NCI-H146 (cell line): ENCODE results near the gene H6PD.

ENCODE experiments used
- DNase-seq: peaks from one replicate; lab custom pipeline; 2025; lab: John Stamatoyannopoulos, UW

H6PD gene

DNA sequence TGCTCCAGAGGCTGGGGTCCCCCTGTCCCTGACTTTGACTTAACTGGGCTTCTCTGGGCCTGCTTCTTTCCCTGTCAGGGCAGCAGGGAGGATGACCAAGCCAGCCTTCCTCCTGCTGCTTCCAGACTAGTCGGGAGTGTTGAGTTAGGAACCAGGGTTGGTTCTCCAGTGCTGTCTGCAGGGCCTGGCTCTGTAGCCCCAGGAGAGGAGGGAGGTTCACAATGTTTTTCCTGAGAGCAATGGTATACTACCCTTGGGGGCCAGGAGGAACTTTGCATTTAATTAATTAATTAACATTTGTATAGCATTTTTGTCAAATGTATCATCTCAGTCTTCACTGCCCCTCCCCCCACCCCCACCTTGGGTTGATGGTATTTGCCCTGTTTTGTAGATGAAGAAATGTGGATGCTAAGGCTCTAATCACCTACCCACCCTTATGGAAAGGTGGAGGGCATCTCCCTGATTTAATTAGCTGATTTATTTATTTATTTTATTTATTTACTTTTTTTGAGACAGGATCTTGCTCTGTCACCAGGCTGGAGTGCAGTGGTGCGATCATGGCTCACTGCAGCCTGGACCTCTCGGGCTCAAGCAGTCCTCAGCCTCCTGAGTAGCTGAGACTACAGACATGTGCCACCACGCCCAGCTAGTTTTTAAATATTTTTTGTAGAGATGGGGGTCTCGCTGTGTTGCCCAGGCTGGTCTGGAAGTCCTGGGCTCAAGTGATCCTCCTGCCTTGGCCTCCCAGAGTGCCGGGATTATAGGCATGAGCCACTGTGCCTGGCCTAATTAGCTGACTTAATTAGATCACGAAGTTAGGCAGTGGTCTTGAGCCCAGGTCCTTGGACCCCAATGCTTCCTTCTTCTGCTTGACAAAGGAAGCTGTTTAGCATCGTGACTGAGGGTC lies 6.6 kb downstream of the H6PD start:
- DNase-seq: no peak

DNA sequence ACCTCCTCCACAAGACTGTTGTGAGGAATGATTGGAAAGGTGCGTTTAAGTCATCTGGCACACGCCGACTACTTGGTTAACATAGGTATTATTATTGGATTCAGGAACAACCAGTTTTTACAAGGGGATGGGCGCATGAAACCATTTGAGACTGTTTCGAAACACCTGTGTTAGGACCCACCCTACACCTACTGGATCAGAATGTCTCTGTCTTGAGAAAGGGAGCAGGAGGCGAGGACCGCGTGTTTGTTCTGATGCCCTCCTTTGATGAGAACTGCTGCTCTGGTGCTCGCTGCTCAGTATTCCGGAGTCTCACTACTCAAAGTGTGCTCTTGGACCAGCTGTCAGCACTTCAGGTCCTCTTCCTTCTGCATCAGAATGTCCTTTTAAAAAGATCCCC lies 7.3 kb downstream of the H6PD start:
- no peak for DNase-seq

DNA sequence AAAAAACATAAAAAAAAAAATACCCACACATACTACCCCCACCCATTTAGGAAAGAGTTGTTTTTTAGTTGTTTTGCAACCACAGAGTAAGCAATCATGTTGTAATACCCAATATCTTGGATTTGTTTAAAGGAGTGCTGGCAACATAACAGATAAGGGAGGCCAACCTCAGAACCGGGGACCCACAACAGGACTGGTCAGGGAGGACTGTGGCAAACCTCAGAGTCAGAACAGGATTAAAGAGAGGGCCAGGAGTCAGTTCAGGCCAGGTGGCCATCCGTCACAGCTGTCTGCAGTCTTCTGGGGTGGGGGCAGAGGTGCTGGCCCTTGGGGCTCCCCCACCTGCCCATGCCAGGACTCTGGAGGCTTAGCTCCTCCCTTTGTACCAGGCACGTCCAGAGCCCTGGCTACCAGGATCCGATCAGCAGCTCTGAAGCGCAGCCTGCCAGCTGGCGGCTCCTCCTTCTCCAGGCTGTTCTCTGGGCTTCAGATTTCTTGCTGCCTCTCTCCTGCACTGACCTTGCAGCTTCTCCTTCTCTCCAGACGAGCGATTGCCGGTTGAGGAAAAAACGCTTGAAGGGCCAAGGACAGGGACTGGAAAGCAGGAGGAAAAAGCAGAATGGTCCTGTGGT lies 7.9 kb downstream of the H6PD start:
- DNase-seq: no peak

DNA sequence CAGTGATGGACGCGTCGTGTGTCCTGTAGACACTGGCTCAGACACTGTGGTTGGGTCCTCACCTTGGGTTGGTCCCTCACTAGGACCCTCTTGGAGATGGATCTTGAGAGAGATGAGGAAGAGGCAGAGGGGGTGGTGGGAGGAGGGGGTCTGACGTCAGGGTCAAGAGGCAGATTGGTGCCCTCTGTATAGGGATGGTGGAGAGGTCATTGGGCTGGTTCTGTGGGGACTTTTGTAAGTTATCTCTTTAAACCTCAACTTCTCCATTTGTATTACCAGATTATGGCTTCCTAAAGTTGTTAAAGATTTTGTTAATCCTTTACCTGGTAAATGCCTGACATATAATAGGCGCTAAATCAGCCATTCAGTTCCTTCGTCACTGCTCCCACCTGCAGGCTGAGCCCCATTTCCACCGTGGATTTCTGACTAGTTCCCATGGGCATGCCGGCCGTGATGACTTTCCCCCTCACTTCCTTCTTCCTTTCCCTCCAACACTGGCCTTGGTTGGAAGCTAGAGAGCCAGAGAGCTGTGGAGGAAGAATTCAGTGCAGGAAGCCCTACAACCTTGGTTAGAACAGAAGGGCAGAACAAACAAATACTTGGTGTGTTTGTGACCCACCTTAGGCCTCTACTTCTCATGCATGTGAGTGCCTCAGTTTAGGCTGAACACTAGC lies 8.6 kb downstream of the H6PD start:
- DNase-seq: no peak

DNA sequence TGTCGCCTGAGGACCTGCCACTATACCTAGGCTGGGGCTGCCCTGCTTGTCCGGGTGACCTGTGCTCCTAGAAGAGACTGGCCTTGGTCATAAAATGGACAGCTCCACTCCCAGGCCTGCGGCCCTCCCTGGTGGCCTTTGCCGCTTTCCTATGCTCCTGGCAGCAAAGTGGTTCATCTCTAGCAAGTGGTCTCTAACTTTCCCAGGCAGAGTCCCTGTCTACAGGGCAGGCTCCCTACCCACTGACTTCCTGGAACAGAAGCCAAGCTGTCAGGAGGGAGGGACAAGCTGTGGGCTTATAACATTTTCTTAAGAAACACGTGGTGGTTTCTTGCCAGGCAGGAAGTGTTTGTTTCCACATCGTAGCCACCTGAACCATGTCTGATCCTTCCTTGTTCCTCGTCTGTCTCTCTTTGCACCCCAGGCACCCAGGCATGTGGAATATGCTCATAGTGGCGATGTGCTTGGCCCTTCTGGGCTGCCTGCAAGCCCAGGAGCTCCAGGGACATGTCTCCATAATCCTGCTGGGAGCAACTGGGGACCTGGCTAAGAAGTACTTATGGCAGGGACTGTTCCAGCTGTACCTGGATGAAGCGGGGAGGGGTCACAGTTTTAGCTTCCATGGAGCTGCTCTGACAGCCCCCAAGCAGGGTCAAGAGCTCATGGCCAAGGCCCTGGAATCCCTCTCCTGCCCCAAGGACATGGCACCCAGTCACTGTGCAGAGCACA lies 10.1 kb downstream of the H6PD start:
- DNase-seq: no peak

DNA sequence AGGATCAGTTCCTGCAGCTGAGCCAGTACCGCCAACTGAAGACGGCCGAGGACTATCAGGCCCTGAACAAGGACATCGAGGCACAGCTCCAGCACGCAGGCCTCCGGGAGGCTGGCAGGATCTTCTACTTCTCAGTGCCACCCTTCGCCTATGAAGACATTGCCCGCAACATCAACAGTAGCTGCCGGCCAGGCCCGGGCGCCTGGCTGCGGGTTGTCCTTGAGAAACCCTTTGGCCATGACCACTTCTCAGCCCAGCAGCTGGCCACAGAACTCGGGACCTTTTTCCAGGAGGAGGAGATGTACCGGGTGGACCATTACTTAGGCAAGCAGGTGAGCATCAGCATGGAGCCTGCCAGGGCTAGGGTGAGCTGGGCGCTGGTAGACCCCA lies 10.7 kb downstream of the H6PD start:
- DNase-seq: no peak

DNA sequence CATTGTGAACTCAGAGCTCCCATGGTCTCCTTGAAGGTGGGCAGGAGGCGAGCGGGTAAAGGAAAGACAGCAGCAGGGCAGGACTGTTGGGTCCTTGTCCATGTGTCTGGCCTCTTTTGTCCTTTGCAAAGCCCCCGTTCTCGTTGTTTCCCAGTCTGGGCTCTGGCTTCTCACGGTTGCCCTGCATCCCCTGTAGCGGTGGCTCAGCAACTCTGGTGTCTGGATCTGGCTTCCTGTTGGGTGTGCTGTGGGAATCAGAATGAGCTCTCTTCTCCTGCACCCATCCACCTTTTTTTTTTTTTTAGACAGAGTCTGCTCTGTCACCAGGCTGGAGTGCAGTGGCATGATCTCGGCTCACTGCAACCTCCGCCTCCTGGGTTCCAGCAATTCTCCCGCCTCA lies 11.1 kb downstream of the H6PD start:
- DNase-seq: no peak

DNA sequence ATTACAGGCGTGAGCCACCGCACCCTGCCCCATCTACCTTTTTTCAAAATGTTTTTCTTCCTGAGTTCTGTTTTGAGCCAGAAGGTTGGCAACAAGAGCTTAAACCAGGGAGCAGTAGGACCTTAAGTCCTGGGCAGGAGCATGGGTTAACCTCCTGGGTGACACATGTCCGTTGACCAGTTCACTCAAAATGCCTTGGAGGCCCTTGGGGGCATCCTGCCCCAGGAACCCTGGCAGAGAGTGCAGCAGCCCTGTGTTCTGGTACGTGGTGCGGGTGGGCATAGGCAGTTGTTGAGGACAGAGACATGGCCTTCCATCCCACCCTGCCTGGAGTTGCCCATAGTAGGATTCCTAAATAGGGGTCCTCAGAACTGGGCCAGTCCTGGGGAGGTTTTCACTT lies 11.6 kb downstream of the H6PD start:
- DNase-seq: no peak

DNA sequence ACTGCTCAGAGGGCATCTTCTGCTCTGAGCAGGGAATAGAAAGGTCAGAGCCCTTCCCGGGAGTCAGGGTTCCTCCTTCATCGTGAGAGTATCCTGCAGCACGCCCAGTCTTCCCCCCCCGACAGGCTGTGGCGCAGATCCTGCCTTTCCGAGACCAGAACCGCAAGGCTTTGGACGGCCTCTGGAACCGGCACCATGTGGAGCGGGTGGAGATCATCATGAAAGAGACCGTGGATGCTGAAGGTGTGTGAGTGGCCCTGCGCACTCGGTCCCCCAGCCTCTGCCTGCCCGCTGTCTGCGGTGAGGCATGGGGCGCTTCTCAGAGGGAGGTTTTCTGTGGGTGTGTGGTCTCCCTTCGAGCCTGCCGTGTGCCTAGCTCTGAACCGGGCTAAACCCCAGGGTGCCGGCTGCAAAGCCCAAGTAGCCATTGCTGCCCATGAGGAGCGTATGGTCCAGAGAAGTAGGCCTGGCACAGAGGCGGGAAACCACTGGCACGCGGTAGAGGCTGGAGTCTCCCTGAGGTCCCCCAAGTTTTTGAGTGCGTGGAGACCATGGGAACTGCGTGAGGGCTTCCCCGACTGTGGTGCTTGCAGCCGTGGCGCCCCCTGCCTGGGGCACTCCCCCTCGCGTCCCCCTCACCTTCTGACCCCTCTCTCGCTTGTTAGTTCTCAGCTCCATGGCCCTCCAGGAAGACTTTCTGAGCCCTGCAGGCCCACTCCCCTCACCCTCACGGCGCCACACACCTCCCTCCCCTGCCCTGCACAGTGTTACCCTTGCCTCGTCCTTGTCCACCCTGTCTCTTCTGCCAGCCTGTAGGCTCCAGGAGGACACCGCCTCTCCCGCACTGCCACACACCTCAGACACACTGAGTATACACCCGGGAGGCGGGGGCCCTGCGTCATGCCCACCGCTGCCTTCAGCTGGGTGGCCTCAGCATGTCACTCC lies 12.5 kb downstream of the H6PD start:
- DNase-seq: no peak

DNA sequence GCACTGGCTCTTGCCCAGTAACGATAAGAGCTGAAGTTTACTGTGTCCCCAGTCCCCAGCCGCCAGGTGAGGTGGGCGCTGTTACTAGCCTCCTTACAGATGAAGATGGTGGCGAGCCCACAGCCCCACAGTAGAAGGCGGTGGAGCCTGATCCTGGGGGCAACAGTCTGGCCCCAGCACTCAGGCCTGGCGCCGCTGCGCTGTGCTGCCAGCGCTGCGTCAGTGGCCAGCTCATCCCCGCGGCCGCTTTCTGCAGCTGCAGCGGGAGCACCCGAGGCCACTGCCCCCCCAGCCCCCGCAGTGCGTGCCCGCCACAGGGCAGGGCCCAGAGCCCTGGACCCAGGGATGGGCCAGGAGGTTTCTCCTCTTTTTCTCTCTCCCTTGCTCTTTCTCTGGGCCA lies 13.3 kb downstream of the H6PD start:
- DNase-seq: no peak

DNA sequence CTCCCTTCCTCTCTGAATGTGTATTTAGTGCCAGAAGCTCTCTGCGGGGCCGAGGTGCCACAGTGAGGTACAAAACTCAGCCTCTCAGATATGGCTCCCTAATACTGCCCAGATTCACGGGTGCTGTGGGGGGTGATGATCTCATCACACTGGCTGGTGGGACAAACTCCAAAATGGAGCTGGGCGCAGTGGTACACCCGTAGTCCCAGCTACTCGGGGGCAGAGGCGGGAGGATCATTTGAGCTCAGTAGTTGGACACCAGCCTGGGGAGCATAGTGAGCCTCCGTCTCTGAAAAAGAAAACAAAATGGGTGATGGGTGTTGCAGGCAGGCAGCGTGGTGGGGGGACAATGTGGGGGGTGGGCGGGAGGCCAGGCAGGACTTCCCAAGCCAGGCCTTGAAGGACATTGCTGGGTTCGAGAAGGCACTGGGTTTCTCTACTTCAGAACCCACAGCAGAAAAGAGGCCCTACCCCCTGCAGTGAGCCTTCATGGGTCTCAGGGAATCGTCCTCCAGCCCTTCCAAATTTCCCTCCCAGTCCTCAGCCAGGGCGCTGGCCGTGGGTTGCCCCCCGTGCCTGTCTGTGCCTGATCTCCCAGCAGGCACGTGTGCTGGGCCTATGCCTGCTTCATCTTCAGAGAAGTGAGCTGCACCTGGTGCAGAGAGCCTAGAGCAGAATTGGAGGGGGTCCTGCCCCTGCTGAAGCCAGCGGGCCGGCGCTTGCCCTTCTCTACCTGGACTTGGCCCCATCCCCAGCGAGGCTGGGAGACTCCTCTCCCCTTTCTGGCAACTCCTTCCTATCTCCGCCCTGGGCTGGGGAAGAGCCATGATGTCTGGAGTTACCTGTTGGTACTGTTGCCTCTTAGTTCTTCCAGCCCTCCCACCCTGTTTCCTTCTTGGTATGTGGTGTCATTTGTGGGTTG lies 14.0 kb downstream of the H6PD start:
- DNase-seq: no peak

DNA sequence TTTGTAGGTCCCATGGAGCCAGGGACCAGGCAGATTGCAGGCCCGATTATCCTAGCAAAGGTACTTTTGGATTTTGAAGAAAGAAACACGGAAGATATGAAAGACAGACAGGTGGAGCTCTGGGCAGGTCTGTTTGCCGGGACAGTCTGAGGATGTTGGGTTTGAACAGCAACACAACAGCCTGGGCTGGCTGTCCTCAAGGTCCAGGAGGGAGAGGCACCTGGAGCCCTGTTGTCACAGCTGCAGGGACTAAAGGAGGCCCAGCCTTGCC lies 14.6 kb downstream of the H6PD start:
- no peak for DNase-seq

DNA sequence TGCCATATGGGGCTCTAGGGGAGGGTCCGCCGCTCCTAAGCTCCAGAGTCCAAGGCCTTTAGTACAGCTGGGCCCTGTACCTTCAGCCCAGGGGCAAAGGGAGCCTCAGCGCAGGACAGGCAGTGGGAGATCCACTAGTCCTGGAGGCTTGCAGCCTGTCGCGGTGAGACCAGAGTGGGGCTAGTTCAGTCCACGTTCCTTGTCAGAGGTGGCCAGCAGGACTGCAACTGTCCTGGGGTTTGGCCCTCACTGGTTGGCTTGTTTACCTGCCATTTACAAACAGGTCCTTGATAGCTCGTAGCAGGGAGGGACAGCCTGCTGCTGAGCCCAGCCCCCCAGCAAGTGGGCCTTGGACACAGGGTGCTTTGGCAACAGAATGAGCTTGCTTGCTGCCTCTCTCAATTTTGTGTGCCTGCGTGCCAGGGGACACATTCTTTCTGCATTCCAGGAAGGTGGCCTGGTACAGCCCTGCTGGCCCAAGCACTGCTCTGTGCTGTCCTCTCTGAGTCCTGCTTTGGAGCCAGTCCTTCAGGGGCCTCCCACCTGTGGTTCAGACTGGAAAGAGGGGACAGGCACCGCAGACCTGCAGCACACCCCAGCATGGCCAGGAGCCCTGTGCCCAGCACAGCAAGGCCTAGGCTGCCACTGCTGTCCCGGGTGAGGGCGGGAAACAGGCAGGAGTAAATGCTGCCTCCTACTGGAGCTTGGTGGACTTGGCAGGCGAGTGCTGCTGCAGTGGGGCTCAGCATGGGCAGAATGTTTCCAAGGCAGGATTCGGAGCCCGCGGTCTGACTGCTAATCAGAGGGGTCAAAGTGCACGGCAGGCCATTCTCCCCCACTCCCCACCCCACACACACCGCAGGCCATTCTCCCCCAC lies 15.2 kb downstream of the H6PD start:
- DNase-seq: no peak

DNA sequence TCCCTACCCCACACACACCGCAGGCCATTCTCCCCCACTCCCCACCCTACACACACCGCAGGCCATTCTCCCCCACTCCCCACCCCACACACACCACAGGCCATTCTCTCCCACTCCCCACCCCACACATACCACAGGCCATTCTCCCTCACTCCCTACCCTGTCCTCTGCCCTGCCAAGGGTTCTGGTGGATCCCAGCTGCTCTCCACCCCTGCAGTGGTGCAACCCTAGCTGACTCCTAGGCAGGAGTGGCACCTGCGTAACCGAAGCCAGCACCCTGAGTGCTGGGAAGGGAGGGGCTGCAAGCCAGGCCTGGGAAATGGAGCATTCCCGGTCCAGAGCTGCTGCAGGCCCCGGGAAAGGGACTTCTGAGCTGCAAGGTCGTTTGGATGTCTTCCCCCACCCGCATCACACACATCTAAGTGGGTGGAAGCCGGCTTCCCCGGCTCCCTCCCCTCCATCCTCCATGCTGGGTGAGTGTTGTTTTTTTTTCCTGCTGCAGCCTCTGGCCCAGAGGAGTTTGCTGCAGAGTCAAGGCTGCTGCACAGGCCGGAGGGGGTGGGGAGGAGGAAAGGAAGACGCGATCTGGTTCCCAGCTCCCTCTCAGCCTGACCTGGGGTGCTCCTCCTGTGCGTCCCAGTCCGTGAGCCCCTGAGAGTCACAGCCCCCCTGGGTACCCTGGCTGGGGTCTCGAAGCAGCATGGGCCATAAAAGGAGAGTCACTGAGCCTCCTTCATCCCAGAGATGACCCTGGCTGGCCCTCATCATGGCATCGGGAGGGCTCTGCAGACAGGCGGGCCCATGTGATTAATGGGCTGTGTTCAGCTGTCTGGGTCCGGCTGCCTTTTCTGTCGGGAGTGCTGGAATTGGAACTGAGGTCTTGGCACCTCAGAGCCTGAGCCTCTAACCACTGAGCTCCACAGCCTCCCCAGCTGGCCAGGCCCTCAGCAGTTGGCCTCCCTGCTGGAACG lies 16.1 kb downstream of the H6PD start:
- DNase-seq: no peak

DNA sequence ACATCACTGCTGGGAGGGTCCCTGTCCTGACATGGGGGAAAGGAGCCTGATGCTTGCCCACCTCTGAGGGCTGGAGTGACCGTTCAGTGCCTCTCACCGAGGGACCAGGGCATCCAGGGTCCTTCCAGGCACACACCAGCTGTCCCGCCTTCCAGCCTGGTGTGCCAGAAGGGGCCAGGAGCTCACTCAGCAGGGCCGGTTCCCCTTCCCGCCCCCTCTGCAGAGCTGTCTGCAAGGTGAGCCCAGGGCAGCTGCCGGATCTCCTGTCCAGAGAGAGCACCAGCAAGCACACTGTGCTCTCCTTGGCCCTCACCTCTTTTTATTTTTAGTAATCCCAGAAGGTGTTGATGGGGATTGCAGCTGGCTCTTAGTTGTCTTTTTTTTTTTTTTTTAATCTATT lies 16.9 kb downstream of the H6PD start:
- DNase-seq: no peak

DNA sequence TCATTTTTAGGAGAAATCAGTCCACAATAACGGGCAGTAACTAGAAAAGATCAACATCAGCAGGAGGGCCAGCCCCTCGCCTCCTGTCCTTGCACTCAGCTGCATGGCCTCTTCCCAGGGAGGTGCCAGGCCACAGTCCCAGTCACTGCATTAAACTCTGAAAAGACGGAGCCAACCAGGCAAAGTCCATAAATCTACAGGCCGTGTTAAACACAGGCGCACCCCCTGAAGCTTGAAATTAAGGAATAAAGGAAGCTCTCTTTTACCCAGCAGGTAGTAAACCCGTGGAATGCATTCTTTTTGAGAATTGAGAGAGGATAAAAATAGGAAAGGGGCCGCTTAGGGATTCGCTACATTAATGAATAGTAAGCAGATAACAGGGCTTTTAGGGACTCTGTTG lies 18.4 kb downstream of the H6PD start:
- no peak for DNase-seq

DNA sequence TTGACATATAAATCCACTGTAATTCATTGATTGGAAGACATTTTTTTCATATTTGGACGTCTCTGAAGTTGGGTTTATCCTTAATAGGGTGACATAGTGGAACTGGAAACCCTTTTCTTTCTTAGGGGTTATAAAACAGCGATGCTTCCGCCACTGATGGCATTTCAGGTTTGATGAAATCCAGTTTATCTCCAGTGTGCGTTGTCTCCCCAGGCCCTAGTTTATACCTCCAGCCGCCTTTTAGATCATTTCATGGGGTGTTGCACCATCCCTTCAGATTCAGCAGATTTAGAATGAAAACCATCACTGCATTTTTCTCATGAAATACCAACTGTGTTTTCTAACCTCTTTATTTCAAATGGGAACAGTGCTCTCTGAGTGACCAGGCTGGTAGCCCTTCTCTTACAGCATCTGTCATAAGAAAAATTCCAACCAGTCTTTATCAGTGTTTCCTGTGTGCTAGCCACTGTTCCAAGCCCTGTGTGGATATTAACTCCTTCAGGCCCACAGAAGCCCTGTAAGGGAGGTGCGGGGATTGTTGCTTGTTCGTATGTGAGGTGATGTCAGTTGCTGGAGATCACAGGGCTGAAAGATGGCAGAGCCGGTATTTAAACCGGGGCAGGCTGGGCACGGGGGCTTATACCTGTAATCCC lies 19.0 kb downstream of the H6PD start:
- no peak for DNase-seq

DNA sequence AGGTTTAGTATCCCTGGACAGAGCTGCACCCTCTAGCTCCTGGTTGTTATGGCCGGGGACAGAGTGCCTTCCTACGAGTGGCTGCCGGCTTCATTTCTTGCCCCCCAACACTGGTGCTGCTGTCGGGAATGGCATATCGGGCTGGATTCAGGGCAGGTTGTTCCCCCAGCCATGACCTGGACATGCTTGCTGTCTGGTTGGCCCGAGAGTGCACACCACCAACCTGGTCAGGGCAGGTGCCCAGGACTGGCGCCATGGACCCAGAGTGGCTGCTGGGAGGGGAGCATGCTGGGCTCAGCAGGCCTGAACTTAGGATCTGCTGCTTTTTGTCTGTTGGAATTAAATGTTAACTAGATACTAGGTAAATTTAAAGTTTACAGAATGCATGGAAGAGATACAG lies 21.8 kb downstream of the H6PD start:
- DNase-seq: no peak
